IMR-90 (cell line): ENCODE data around the gene ACVR1. TPM values are rescaled to one million over a fixed set of nuclear protein-coding genes. Genes with fewer than 3 reads are reported as not detected.
A peak's percentile ranks its signal among the peaks of the same experiment; 100 is the strongest.

Experiments used
- ATAC-seq: fragments of 200-7000 bp; cut with Tn5 transposase; 2 replicates; pipeline ENCODE4 v1.9.1; 2020; ENCODE audit warnings: low read depth, mild to moderate bottlenecking, moderate library complexity
- BruUV-seq: library from RNA; stranded (reverse); fragments of 400-500 nt; replicated peaks from 2 replicates; lab custom pipeline; 2021; lab: Mats Ljungman, UMichigan
- CTCF ChIA-PET: fragments of 300-600 bp; formaldehyde crosslinking; extraction: SDS; loops from one replicate; lab custom pipeline; 2021; ENCODE audit warnings: antibody characterized with exemption; lab: Yijun Ruan, JAX
- POLR2A ChIA-PET: fragments of 300-600 bp; sonication (Branson Sonifier 250); formaldehyde crosslinking; loops from one replicate; lab custom pipeline; 2022; ENCODE audit warnings: antibody characterized with exemption; ENCODE audit not compliant: unreplicated experiment; lab: Charles Lee
- DNase-seq: peaks from one replicate; pipeline ENCODE4 v3.0.0; 2013
- H2AFZ ChIP-seq: replicated peaks from 2 replicates; pipeline ENCODE3; 2013; ENCODE audit warnings: low read length, mild to moderate bottlenecking; ENCODE audit not compliant: poor library complexity
- H2AK5ac ChIP-seq: 2 replicates; pipeline ENCODE4 v1.6.1; 2013; ENCODE audit warnings: low read depth, low read length, inconsistent platforms
- H2AK9ac ChIP-seq: replicated peaks from 2 replicates; pipeline ENCODE3; 2013; ENCODE audit warnings: mild to moderate bottlenecking, low read depth, low read length, moderate library complexity; ENCODE audit not compliant: poor library complexity
- H2BK120ac ChIP-seq: 2 replicates; pipeline ENCODE4 v1.6.1; 2013; ENCODE audit warnings: low read depth, low read length, inconsistent platforms
- H2BK15ac ChIP-seq: 3 replicates; pipeline ENCODE4 v1.6.1; 2013; ENCODE audit warnings: low read depth, low read length, inconsistent platforms
- H2BK20ac ChIP-seq: 2 replicates; pipeline ENCODE4 v1.6.1; 2013; ENCODE audit warnings: low read depth, mild to moderate bottlenecking, inconsistent platforms, low read length, moderate library complexity
- H2BK5ac ChIP-seq: 2 replicates; pipeline ENCODE4 v1.6.1; 2013; ENCODE audit warnings: mild to moderate bottlenecking, low read depth, low read length, inconsistent platforms; ENCODE audit not compliant: poor library complexity, severe bottlenecking
- H3K14ac ChIP-seq: replicated peaks from 2 replicates; pipeline ENCODE4 v1.6.1; 2013; ENCODE audit warnings: low read depth, low read length, inconsistent platforms
- H3K18ac ChIP-seq: 2 replicates; pipeline ENCODE4 v1.6.1; 2013; ENCODE audit warnings: low read depth, low read length, control low read depth
- H3K23ac ChIP-seq: 2 replicates; pipeline ENCODE4 v1.6.1; 2013; ENCODE audit warnings: low read depth, low read length, inconsistent platforms
- H3K27ac ChIP-seq: 2 replicates; pipeline ENCODE4 v1.5.1; 2013; ENCODE audit warnings: mild to moderate bottlenecking, control low read depth, low read length; ENCODE audit not compliant: insufficient read depth
- H3K27me3 ChIP-seq: 2 replicates; pipeline ENCODE4 v1.6.1; 2013; ENCODE audit warnings: low read length; ENCODE audit not compliant: control insufficient read depth, insufficient read depth
- H3K36me3 ChIP-seq: 2 replicates; pipeline ENCODE4 v1.6.1; 2013; ENCODE audit warnings: low read length, mixed read lengths; ENCODE audit not compliant: control insufficient read depth, insufficient read depth
- H3K4ac ChIP-seq: 2 replicates; pipeline ENCODE4 v1.6.1; 2013; ENCODE audit warnings: low read depth, low read length, inconsistent platforms
- H3K4me1 ChIP-seq: 2 replicates; pipeline ENCODE4 v1.6.1; 2013; ENCODE audit warnings: low read length, mixed read lengths; ENCODE audit not compliant: control insufficient read depth, insufficient read depth
- H3K4me2 ChIP-seq: 2 replicates; pipeline ENCODE4 v1.6.1; 2013; ENCODE audit warnings: low read depth, mild to moderate bottlenecking, control low read depth, low read length, moderate library complexity
- H3K4me3 ChIP-seq: 2 replicates; pipeline ENCODE4 v1.5.1; 2013; ENCODE audit warnings: low read depth, mild to moderate bottlenecking, control low read depth, low read length, moderate library complexity; ENCODE audit not compliant: insufficient read depth
- H3K56ac ChIP-seq: 2 replicates; pipeline ENCODE4 v1.6.1; 2013; ENCODE audit warnings: low read length, inconsistent platforms; ENCODE audit not compliant: insufficient read depth; ENCODE audit errors: extremely low read depth
- H3K79me1 ChIP-seq, 2 experiments: 2 replicates each; pipeline ENCODE4 v1.6.1; 2013; ENCODE audit warnings: low read length in 2 of 2, inconsistent platforms in 1 of 2, low read depth in 1 of 2
- H3K9ac ChIP-seq: 2 replicates; pipeline ENCODE4 v1.6.1; 2013; ENCODE audit warnings: low read depth, low read length, control low read depth
- H3K9me1 ChIP-seq: 2 replicates; pipeline ENCODE4 v1.6.1; 2013; ENCODE audit warnings: low read length, inconsistent platforms; ENCODE audit not compliant: insufficient read depth
- H3K9me3 ChIP-seq: 2 replicates; pipeline ENCODE4 v1.6.1; 2013; ENCODE audit warnings: low read length; ENCODE audit not compliant: control insufficient read depth, insufficient read depth
- H4K20me1 ChIP-seq: 2 replicates; pipeline ENCODE4 v1.6.1; 2013; ENCODE audit warnings: low read length, inconsistent platforms; ENCODE audit not compliant: insufficient read depth
- H4K5ac ChIP-seq: 2 replicates; pipeline ENCODE4 v1.6.1; 2013; ENCODE audit warnings: mild to moderate bottlenecking, low read depth, low read length, control low read depth
- H4K8ac ChIP-seq, 2 experiments: 2 replicates each; pipeline ENCODE4 v1.6.1; 2013; ENCODE audit warnings: low read depth in 2 of 2, low read length in 2 of 2, control low read depth in 1 of 2, inconsistent platforms in 1 of 2
- H4K91ac ChIP-seq: 2 replicates; pipeline ENCODE4 v1.6.1; 2013; ENCODE audit warnings: low read depth, low read length, inconsistent platforms; ENCODE audit not compliant: insufficient read depth
- CEBPB ChIP-seq: IDR thresholded peaks from 2 replicates; pipeline ENCODE4 v1.6.1; 2012; ENCODE audit warnings: low read depth, low read length, improper control_type of control experiment
- ELK1 ChIP-seq: fragments of 150-350 bp; IDR thresholded peaks from 2 replicates; pipeline ENCODE4 v1.6.1; 2016; ENCODE audit warnings: low read depth, mild to moderate bottlenecking, low read length, moderate library complexity, borderline replicate concordance
- WGBS, 2 experiments: methylation state at CpG; one replicate each; pipeline versions ENCODE4 v1.1.5 to v1.1.7; 2013; ENCODE audit warnings: missing lambda C conversion rate in 2 of 2; ENCODE audit not compliant: insufficient read length in 1 of 2; ENCODE audit errors: extremely low coverage in 2 of 2; 5-methylcytosine and 5-hydroxymethylcytosine counted together
- dilution Hi-C: fragments of 300-500 bp; cut with HindIII; formaldehyde crosslinking; loops from one replicate; pipeline ENCODE4 v1.14.3; 2018; ENCODE audit warnings: low sequenced_read_pairs; ENCODE audit not compliant: unreplicated experiment
- in situ Hi-C: fragments of 300-500 bp; cut with MboI; formaldehyde crosslinking; loops from 3 replicates; pipeline ENCODE4 v1.14.3; 2019; ENCODE audit warnings: low sequenced_read_pairs, inconsistent platforms, mixed read lengths
- intact Hi-C: fragments of 100-400 bp; cut with micrococcal nuclease; formaldehyde crosslinking; loops from 2 replicates; pipeline ENCODE4 v1.10.0; 2022
- polyA plus RNA-seq, 3 experiments: library from polyadenylated mRNA; depleted of rRNA; stranded (reverse); fragments of >200 nt; gene quantifications; 2 replicates each; pipeline ENCODE4 v1.2.3, GENCODE V29; 2012; ENCODE audit warnings: low replicate concordance in 1 of 3
- total RNA-seq: library from RNA; depleted of rRNA; stranded (reverse); fragments of >200 nt; gene quantifications from 2 replicates; pipeline ENCODE4 v1.2.3, GENCODE V29; 2012

Gene ACVR1
- total and polyA plus RNA-seq, 2 of the 4 experiments (the other 2 are of a cell fraction): 21.1 to 40.8 TPM

- H2AK5ac ChIP-seq: no peak overlapping the region; the same call in 1 of the 2 replicates
- H3K27ac ChIP-seq: no peak overlapping the region
- no peak overlapping the region for H4K91ac ChIP-seq
- H3K4ac ChIP-seq: no peak overlapping the region
- no peaks in the 10 kb centered on the region for H3K36me3 ChIP-seq
- no TSS peak for BruUV-seq
- 100% methylated on average over 1 of the region's 4 CpGs; no CpG with 5 or more reads in 1 of the 2 experiments for WGBS, 2 experiments
- H2BK20ac ChIP-seq: no peak overlapping the region
- H2BK15ac ChIP-seq: no peak overlapping the region; the same call in 2 of the 3 replicates
- no peak overlapping the region for H4K8ac ChIP-seq
- DNase-seq (no peak), ATAC-seq (no peak)
- H3K4me2 ChIP-seq: no peak overlapping the region
- H3K4me3 ChIP-seq: no peak overlapping the region
- ChIA-PET CTCF (no interaction called here), POLR2A (no interaction called here)
- H3K9me1 ChIP-seq: 0 out of 2 replicates have a peak, but pooled peaks cover 2% of the 10 kb centered on the region
- peaks cover 4% of the 10 kb centered on the region; the same call in 1 of the 2 replicates for H3K4me1 ChIP-seq
- in situ Hi-C loops: no loop called here
- H3K23ac ChIP-seq: no peak overlapping the region
- H4K5ac ChIP-seq: no peak overlapping the region
- no peak overlapping the region for H3K18ac ChIP-seq
- H4K20me1 ChIP-seq: no peaks in the 10 kb centered on the region
- no peak overlapping the region for H2AK9ac ChIP-seq
- H3K9me3 ChIP-seq: peaks cover 2% of the 10 kb centered on the region; the same call in 1 of the 2 replicates
- dilution Hi-C loops: no loop called here
- no peak overlapping the region for H2AFZ ChIP-seq
- H2BK120ac ChIP-seq: peak overlapping the region; percentile 30; the same call in 1 of the 2 replicates
- no peak overlapping the region for H3K56ac ChIP-seq
- 0 out of 2 replicates have a peak overlapping the region, but pooled peaks have one; percentile 25 for H3K14ac ChIP-seq
- no peak overlapping the region for H3K9ac ChIP-seq
- intact Hi-C loops: no loop called here
- H2BK5ac ChIP-seq: no peak overlapping the region
- peak; percentile 87 for TF ChIP-seq CEBPB
- TF ChIP-seq ELK1: no peak
- H3K27me3 ChIP-seq: no peaks in the 10 kb centered on the region
- no peaks in the 10 kb centered on the region for H3K79me1 ChIP-seq
These were observed 184.4 kb downstream of the ACVR1 start for GRCh38 chr2:157691695-157692094.
